Measurements from ENCODE around the gene UBL5.

Gene UBL5

DNA sequence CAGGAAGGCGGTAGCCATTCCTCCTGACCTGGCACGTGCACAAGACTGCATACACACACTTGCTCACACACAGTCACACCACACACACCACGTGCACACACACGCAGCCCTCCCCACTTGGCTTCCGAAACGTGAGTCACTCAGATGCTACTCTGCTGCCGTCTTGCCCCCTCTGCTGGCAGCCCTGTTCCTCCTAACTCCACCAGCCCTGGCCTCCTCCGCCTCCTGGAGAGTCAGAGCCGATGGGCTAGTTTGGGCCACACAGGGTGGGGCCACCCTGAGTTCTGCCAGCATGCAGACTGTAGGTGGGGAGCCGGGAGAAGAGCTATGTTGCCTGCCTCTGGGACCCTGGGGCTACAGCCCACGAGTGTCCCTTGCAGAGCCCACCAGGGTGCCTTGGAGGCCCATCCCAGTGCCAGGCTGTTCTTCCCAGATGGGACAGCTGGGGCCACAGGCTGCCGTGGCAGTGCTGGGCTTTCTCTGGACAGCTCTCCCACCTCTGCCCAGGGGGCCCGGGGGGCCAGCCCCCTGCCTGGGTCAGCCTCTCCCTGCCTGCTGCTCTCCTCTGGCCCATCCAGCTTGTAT, 19.5 kb downstream of the UBL5 start:
- H3K4me3 ChIP-seq (replicated peaks in 1 of 2; ENCODE audit: low read depth in 2 of 2, low read length in 2 of 2), result no peak overlapping the region
- peak; percentile 93 to 95 for DNase-seq (ENCODE audit: low read depth in 2 of 2)
- TF ChIP-seq, protein P1, sequence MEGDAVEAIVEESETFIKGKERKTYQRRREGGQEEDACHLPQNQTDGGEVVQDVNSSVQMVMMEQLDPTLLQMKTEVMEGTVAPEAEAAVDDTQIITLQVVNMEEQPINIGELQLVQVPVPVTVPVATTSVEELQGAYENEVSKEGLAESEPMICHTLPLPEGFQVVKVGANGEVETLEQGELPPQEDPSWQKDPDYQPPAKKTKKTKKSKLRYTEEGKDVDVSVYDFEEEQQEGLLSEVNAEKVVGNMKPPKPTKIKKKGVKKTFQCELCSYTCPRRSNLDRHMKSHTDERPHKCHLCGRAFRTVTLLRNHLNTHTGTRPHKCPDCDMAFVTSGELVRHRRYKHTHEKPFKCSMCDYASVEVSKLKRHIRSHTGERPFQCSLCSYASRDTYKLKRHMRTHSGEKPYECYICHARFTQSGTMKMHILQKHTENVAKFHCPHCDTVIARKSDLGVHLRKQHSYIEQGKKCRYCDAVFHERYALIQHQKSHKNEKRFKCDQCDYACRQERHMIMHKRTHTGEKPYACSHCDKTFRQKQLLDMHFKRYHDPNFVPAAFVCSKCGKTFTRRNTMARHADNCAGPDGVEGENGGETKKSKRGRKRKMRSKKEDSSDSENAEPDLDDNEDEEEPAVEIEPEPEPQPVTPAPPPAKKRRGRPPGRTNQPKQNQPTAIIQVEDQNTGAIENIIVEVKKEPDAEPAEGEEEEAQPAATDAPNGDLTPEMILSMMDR (IDR thresholded peaks at IDR 0.05; ENCODE audit: low read depth, low read length), result peak; percentile 92

- TF ChIP-seq, protein P1 (IDR thresholded peaks at IDR 0.05; ENCODE audit: low read depth, low read length), result peak; percentile 42
- H3K4me3 ChIP-seq (replicated peaks in 1 of 2; ENCODE audit: low read depth in 2 of 2, low read length in 2 of 2), result no peak overlapping the region
- no peak for DNase-seq (ENCODE audit: low read depth in 2 of 2)
Observed at GRCh38 chr19:9848060-9848459, 20.3 kb downstream of the UBL5 start.

DNA sequence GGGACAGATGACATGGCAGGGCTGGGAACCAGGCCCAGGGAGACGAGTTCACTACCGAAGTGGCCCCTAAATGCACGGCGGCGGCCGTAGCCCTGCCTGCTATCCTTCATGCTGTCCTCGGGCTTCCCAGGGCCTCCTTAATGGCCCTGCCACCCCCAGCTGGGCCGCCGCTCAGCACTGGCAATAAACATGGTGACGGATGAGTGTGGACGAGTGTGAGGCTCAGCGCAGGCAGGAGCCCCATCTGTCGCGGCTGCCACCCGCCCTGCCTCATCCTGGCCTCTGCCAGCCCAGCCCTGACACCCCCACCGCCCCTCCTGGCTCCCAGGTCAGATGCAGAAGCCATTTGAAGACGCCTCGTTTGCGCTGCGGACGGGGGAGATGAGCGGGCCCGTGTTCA, 21.0 kb downstream of the UBL5 start:
- H3K4me3 ChIP-seq (replicated peaks in 1 of 2; ENCODE audit: low read depth in 2 of 2, low read length in 2 of 2), result no peak overlapping the region
- DNase-seq (ENCODE audit: low read depth in 2 of 2), result no peak
- TF ChIP-seq, protein P1 (IDR thresholded peaks at IDR 0.05; ENCODE audit: low read depth, low read length), result no peak

GRCh38 chr19:9849791-9850190, 22.1 kb downstream of the UBL5 start:
- TF ChIP-seq, protein P1 (IDR thresholded peaks at IDR 0.05; ENCODE audit: low read depth, low read length), result no peak
- H3K4me3 ChIP-seq (replicated peaks in 1 of 2; ENCODE audit: low read depth in 2 of 2, low read length in 2 of 2), result no peak overlapping the region
- DNase-seq (ENCODE audit: low read depth in 2 of 2), result no peak

GRCh38 chr19:9850235-9850959, 22.7 kb downstream of the UBL5 start:
- DNase-seq (ENCODE audit: low read depth in 2 of 2), result no peak
- TF ChIP-seq, protein P1 (IDR thresholded peaks at IDR 0.05; ENCODE audit: low read depth, low read length), result no peak
- H3K4me3 ChIP-seq (replicated peaks in 1 of 2; ENCODE audit: low read depth in 2 of 2, low read length in 2 of 2), result no peak overlapping the region

DNA sequence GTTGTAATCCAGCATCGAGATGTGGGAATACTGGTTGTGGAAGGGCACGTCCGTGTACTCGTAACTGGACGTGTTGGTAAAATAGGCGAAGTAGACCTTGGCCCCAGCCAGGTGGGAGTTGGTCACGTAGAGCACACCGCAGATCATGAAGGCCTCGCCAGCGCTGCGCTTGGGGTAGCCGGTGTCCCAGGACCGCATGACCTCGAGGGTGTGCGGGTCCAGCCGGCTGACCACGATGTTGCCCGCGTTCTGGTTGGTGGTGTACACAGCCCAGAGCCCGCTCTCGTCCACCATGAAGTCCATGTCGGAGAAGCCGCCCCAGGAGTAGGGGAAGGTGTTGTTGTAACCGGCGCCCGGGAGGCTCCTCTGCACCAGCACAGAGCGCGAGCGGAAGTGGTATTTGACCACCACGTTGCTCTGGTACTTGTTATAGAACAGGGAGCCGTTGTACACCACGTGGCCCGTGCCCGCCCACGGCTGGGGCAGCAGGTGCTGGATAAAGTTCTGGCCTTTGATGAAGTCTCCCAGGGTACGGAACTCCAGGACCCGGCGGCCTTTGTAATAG, 26.6 kb downstream of the UBL5 start:
- DNase-seq (ENCODE audit: low read depth in 2 of 2), result no peak
- TF ChIP-seq, protein P1 (IDR thresholded peaks at IDR 0.05; ENCODE audit: low read depth, low read length), result no peak
- no peak overlapping the region for H3K4me3 ChIP-seq (replicated peaks in 1 of 2; ENCODE audit: low read depth in 2 of 2, low read length in 2 of 2)
